IMR-90 (cell line): Measurements from ENCODE around the gene SP3. TPM values are rescaled to one million over a fixed set of nuclear protein-coding genes. Genes with fewer than 3 reads are reported as not detected.

ENCODE experiments used
- ATAC-seq: fragments of 200-7000 bp; cut with Tn5 transposase; 2 replicates; pipeline ENCODE4 v1.9.1; 2020; ENCODE audit warnings: low read depth, mild to moderate bottlenecking, moderate library complexity
- BruUV-seq: library from RNA; stranded (reverse); fragments of 400-500 nt; replicated peaks from 2 replicates; lab custom pipeline; 2021; lab: Mats Ljungman, UMichigan
- CTCF ChIA-PET: fragments of 300-600 bp; formaldehyde crosslinking; extraction: SDS; loops from one replicate; lab custom pipeline; 2021; ENCODE audit warnings: antibody characterized with exemption; lab: Yijun Ruan, JAX
- POLR2A ChIA-PET: fragments of 300-600 bp; sonication (Branson Sonifier 250); formaldehyde crosslinking; loops from one replicate; lab custom pipeline; 2022; ENCODE audit warnings: antibody characterized with exemption; ENCODE audit not compliant: unreplicated experiment; lab: Charles Lee
- DNase-seq: peaks from one replicate; pipeline ENCODE4 v3.0.0; 2013
- H2AFZ ChIP-seq: replicated peaks from 2 replicates; pipeline ENCODE3; 2013; ENCODE audit warnings: low read length, mild to moderate bottlenecking; ENCODE audit not compliant: poor library complexity
- H2AK5ac ChIP-seq: 2 replicates; pipeline ENCODE4 v1.6.1; 2013; ENCODE audit warnings: low read depth, low read length, inconsistent platforms
- H2AK9ac ChIP-seq: replicated peaks from 2 replicates; pipeline ENCODE3; 2013; ENCODE audit warnings: mild to moderate bottlenecking, low read depth, low read length, moderate library complexity; ENCODE audit not compliant: poor library complexity
- H2BK120ac ChIP-seq: 2 replicates; pipeline ENCODE4 v1.6.1; 2013; ENCODE audit warnings: low read depth, low read length, inconsistent platforms
- H2BK15ac ChIP-seq: 3 replicates; pipeline ENCODE4 v1.6.1; 2013; ENCODE audit warnings: low read depth, low read length, inconsistent platforms
- H2BK20ac ChIP-seq: 2 replicates; pipeline ENCODE4 v1.6.1; 2013; ENCODE audit warnings: low read depth, mild to moderate bottlenecking, inconsistent platforms, low read length, moderate library complexity
- H2BK5ac ChIP-seq: 2 replicates; pipeline ENCODE4 v1.6.1; 2013; ENCODE audit warnings: mild to moderate bottlenecking, low read depth, low read length, inconsistent platforms; ENCODE audit not compliant: poor library complexity, severe bottlenecking
- H3K14ac ChIP-seq: replicated peaks from 2 replicates; pipeline ENCODE4 v1.6.1; 2013; ENCODE audit warnings: low read depth, low read length, inconsistent platforms
- H3K18ac ChIP-seq: 2 replicates; pipeline ENCODE4 v1.6.1; 2013; ENCODE audit warnings: low read depth, low read length, control low read depth
- H3K23ac ChIP-seq: 2 replicates; pipeline ENCODE4 v1.6.1; 2013; ENCODE audit warnings: low read depth, low read length, inconsistent platforms
- H3K27ac ChIP-seq: 2 replicates; pipeline ENCODE4 v1.5.1; 2013; ENCODE audit warnings: mild to moderate bottlenecking, control low read depth, low read length; ENCODE audit not compliant: insufficient read depth
- H3K27me3 ChIP-seq: 2 replicates; pipeline ENCODE4 v1.6.1; 2013; ENCODE audit warnings: low read length; ENCODE audit not compliant: control insufficient read depth, insufficient read depth
- H3K36me3 ChIP-seq: 2 replicates; pipeline ENCODE4 v1.6.1; 2013; ENCODE audit warnings: low read length, mixed read lengths; ENCODE audit not compliant: control insufficient read depth, insufficient read depth
- H3K4ac ChIP-seq: 2 replicates; pipeline ENCODE4 v1.6.1; 2013; ENCODE audit warnings: low read depth, low read length, inconsistent platforms
- H3K4me1 ChIP-seq: 2 replicates; pipeline ENCODE4 v1.6.1; 2013; ENCODE audit warnings: low read length, mixed read lengths; ENCODE audit not compliant: control insufficient read depth, insufficient read depth
- H3K4me2 ChIP-seq: 2 replicates; pipeline ENCODE4 v1.6.1; 2013; ENCODE audit warnings: low read depth, mild to moderate bottlenecking, control low read depth, low read length, moderate library complexity
- H3K4me3 ChIP-seq: 2 replicates; pipeline ENCODE4 v1.5.1; 2013; ENCODE audit warnings: low read depth, mild to moderate bottlenecking, control low read depth, low read length, moderate library complexity; ENCODE audit not compliant: insufficient read depth
- H3K56ac ChIP-seq: 2 replicates; pipeline ENCODE4 v1.6.1; 2013; ENCODE audit warnings: low read length, inconsistent platforms; ENCODE audit not compliant: insufficient read depth; ENCODE audit errors: extremely low read depth
- H3K79me1 ChIP-seq, 2 experiments: 2 replicates each; pipeline ENCODE4 v1.6.1; 2013; ENCODE audit warnings: low read length in 2 of 2, inconsistent platforms in 1 of 2, low read depth in 1 of 2
- H3K9ac ChIP-seq: 2 replicates; pipeline ENCODE4 v1.6.1; 2013; ENCODE audit warnings: low read depth, low read length, control low read depth
- H3K9me1 ChIP-seq: 2 replicates; pipeline ENCODE4 v1.6.1; 2013; ENCODE audit warnings: low read length, inconsistent platforms; ENCODE audit not compliant: insufficient read depth
- H3K9me3 ChIP-seq: 2 replicates; pipeline ENCODE4 v1.6.1; 2013; ENCODE audit warnings: low read length; ENCODE audit not compliant: control insufficient read depth, insufficient read depth
- H4K20me1 ChIP-seq: 2 replicates; pipeline ENCODE4 v1.6.1; 2013; ENCODE audit warnings: low read length, inconsistent platforms; ENCODE audit not compliant: insufficient read depth
- H4K5ac ChIP-seq: 2 replicates; pipeline ENCODE4 v1.6.1; 2013; ENCODE audit warnings: mild to moderate bottlenecking, low read depth, low read length, control low read depth
- H4K8ac ChIP-seq, 2 experiments: 2 replicates each; pipeline ENCODE4 v1.6.1; 2013; ENCODE audit warnings: low read depth in 2 of 2, low read length in 2 of 2, control low read depth in 1 of 2, inconsistent platforms in 1 of 2
- H4K91ac ChIP-seq: 2 replicates; pipeline ENCODE4 v1.6.1; 2013; ENCODE audit warnings: low read depth, low read length, inconsistent platforms; ENCODE audit not compliant: insufficient read depth
- BHLHE40 ChIP-seq: fragments of 150-350 bp; IDR thresholded peaks from 2 replicates; pipeline ENCODE4 v1.6.1; 2016; ENCODE audit warnings: mild to moderate bottlenecking, low read depth, low read length
- CEBPB ChIP-seq: IDR thresholded peaks from 2 replicates; pipeline ENCODE4 v1.6.1; 2012; ENCODE audit warnings: low read depth, low read length, improper control_type of control experiment
- CHD1 ChIP-seq: IDR thresholded peaks from 2 replicates; pipeline ENCODE4 v1.6.1; 2012; ENCODE audit warnings: low read depth, low read length, improper control_type of control experiment
- CTCF ChIP-seq: conservative IDR thresholded peaks from 2 replicates; pipeline ENCODE4 v1.5.1; 2012; ENCODE audit warnings: mild to moderate bottlenecking, low read depth, low read length, improper control_type of control experiment
- ELK1 ChIP-seq: fragments of 150-350 bp; IDR thresholded peaks from 2 replicates; pipeline ENCODE4 v1.6.1; 2016; ENCODE audit warnings: low read depth, mild to moderate bottlenecking, low read length, moderate library complexity, borderline replicate concordance
- FOS ChIP-seq: fragments of 150-350 bp; IDR thresholded peaks from 2 replicates; pipeline ENCODE4 v1.6.1; 2016; ENCODE audit warnings: low read depth, low read length
- MAFK ChIP-seq: IDR thresholded peaks from 2 replicates; pipeline ENCODE4 v1.6.1; 2012; ENCODE audit warnings: low read depth, low read length, improper control_type of control experiment
- MAZ ChIP-seq: IDR thresholded peaks from 2 replicates; pipeline ENCODE4 v1.6.1; 2012; ENCODE audit warnings: low read depth, mild to moderate bottlenecking, low read length, improper control_type of control experiment, moderate library complexity, borderline replicate concordance
- MXI1 ChIP-seq: IDR thresholded peaks from 2 replicates; pipeline ENCODE4 v1.6.1; 2012; ENCODE audit warnings: low read depth, mild to moderate bottlenecking, low read length, moderate library complexity, borderline replicate concordance
- NFE2L2 ChIP-seq: fragments of 150-350 bp; IDR thresholded peaks from 2 replicates; pipeline ENCODE4 v1.6.1; 2016; ENCODE audit warnings: low read depth, mild to moderate bottlenecking, low read length
- POLR2A ChIP-seq: IDR thresholded peaks from 2 replicates; pipeline ENCODE4 v1.6.1; 2012; ENCODE audit warnings: mild to moderate bottlenecking, low read depth, low read length
- RAD21 ChIP-seq: IDR thresholded peaks from 2 replicates; pipeline ENCODE4 v1.6.1; 2012; ENCODE audit warnings: low read length, improper control_type of control experiment
- RCOR1 ChIP-seq: IDR thresholded peaks from 2 replicates; pipeline ENCODE4 v1.6.1; 2012; ENCODE audit warnings: mild to moderate bottlenecking, low read length, improper control_type of control experiment; ENCODE audit not compliant: insufficient replicate concordance
- RFX5 ChIP-seq: IDR thresholded peaks from 2 replicates; pipeline ENCODE4 v1.8.0; 2012; ENCODE audit warnings: low read depth, mild to moderate bottlenecking, low read length, moderate library complexity
- SMC3 ChIP-seq: fragments of 150-350 bp; IDR thresholded peaks from 2 replicates; pipeline ENCODE4 v1.6.1; 2016; ENCODE audit warnings: low read depth, mild to moderate bottlenecking, antibody characterized with exemption, low read length, moderate library complexity
- USF2 ChIP-seq: fragments of 150-350 bp; IDR thresholded peaks from 2 replicates; pipeline ENCODE4 v1.6.1; 2017; ENCODE audit warnings: mild to moderate bottlenecking, antibody characterized with exemption, low read length, low read depth
- WGBS, 2 experiments: methylation state at CpG; one replicate each; pipeline versions ENCODE4 v1.1.5 to v1.1.7; 2013; ENCODE audit warnings: missing lambda C conversion rate in 2 of 2; ENCODE audit not compliant: insufficient read length in 1 of 2; ENCODE audit errors: extremely low coverage in 2 of 2; 5-methylcytosine and 5-hydroxymethylcytosine counted together
- dilution Hi-C: fragments of 300-500 bp; cut with HindIII; formaldehyde crosslinking; loops from one replicate; pipeline ENCODE4 v1.14.3; 2018; ENCODE audit warnings: low sequenced_read_pairs; ENCODE audit not compliant: unreplicated experiment
- in situ Hi-C: fragments of 300-500 bp; cut with MboI; formaldehyde crosslinking; loops from 3 replicates; pipeline ENCODE4 v1.14.3; 2019; ENCODE audit warnings: low sequenced_read_pairs, inconsistent platforms, mixed read lengths
- intact Hi-C: fragments of 100-400 bp; cut with micrococcal nuclease; formaldehyde crosslinking; loops from 2 replicates; pipeline ENCODE4 v1.10.0; 2022
- polyA plus RNA-seq, 3 experiments: library from polyadenylated mRNA; depleted of rRNA; stranded (reverse); fragments of >200 nt; gene quantifications; 2 replicates each; pipeline ENCODE4 v1.2.3, GENCODE V29; 2012; ENCODE audit warnings: low replicate concordance in 1 of 3
- total RNA-seq: library from RNA; depleted of rRNA; stranded (reverse); fragments of >200 nt; gene quantifications from 2 replicates; pipeline ENCODE4 v1.2.3, GENCODE V29; 2012

SP3 gene
- total and polyA plus RNA-seq, 2 of the 4 experiments (the other 2 are of a cell fraction): 26.7 to 136 TPM

GRCh38 chr2:173880561-173880960 lies 84.6 kb downstream of the SP3 start:
- Histone ChIP-seq H3K4me2 (no peak overlapping the region), H3K79me1 (no peaks in the 10 kb centered on the region), H3K4me3 (no peak overlapping the region), H4K5ac (no peak overlapping the region), H3K23ac (no peak overlapping the region), H2BK15ac (no peak overlapping the region), H3K36me3 (no peaks in the 10 kb centered on the region), H2AK9ac (no peak overlapping the region), H3K18ac (no peak overlapping the region), H2BK5ac (no peak overlapping the region), H3K4me1 (no peaks in the 10 kb centered on the region), H2AFZ (no peak overlapping the region), H4K20me1 (no peaks in the 10 kb centered on the region), H3K9ac (no peak overlapping the region), H4K91ac (no peak overlapping the region), H3K9me1 (no peaks in the 10 kb centered on the region), H3K14ac (no peak overlapping the region), H3K9me3 (no peaks in the 10 kb centered on the region), H4K8ac (no peak overlapping the region), H2BK20ac (no peak overlapping the region), H3K27ac (no peak overlapping the region), H3K27me3 (peaks cover 21% of the 10 kb centered on the region), H3K4ac (no peak overlapping the region), H2BK120ac (no peak overlapping the region), H2AK5ac (no peak overlapping the region), H3K56ac (no peak overlapping the region)
- dilution Hi-C loops (no loop called here), in situ Hi-C loops (loop anchor here (10.0 kb wide), 1 partner anchor 464 kb away; no protein-coding TSS in a partner anchor), intact Hi-C loops (loop anchor here (5.0 to 10.0 kb wide), 3 partner anchors 306 to 476 kb away; no protein-coding TSS in a partner anchor)
- ChIA-PET POLR2A (no interaction called here), CTCF (no interaction called here)
- DNase-seq: no peak
- ATAC-seq: no peak
- 62% methylated on average over 3 of the region's 6 CpGs; no CpG with 5 or more reads in 1 of the 2 experiments for WGBS, 2 experiments
- TF ChIP-seq BHLHE40 (no peak), CHD1 (no peak), MAFK (no peak), USF2 (no peak), SMC3 (no peak), RFX5 (no peak), FOS (no peak), RCOR1 (no peak), MAZ (no peak), POLR2A (no peak), NFE2L2 (no peak), ELK1 (no peak), CEBPB (no peak), RAD21 (no peak), MXI1 (no peak), CTCF (no peak)
- BruUV-seq: no TSS peak
